Ascending aorta (tissue), 2 donors: Measurements from ENCODE around the gene TMEM135. TPM values are rescaled to one million over a fixed set of nuclear protein-coding genes. Genes with fewer than 3 reads are reported as not detected.
A peak's percentile ranks its signal among the peaks of the same experiment; 100 is the strongest.

Experiments used
- DNase-seq, 2 donors: peaks; one replicate each; pipeline ENCODE4 v3.0.0-alpha.2; 2019; ENCODE audit warnings: low spot score in 2 of 2
- H3K27ac ChIP-seq, 2 donors: fragments of 200-600 bp; sonication (generic); one replicate each; pipeline ENCODE4 v1.5.1; 2016 to 2017; ENCODE audit warnings: mild to moderate bottlenecking in 1 of 2
- H3K27me3 ChIP-seq: fragments of 200-600 bp; sonication (generic); one replicate; pipeline ENCODE4 v1.5.1; 2017
- H3K36me3 ChIP-seq, 2 donors: fragments of 200-600 bp; sonication (generic); one replicate each; pipeline ENCODE4 v1.5.1; 2016
- H3K4me1 ChIP-seq, 2 donors: fragments of 200-600 bp; sonication (generic); one replicate each; pipeline ENCODE4 v1.5.1; 2016 to 2017; ENCODE audit warnings: mild to moderate bottlenecking in 1 of 2
- H3K4me3 ChIP-seq, 2 donors: fragments of 200-600 bp; sonication (generic); one replicate each; pipeline ENCODE4 v1.5.1; 2016 to 2017; ENCODE audit warnings: mild to moderate bottlenecking in 1 of 2
- H3K9me3 ChIP-seq, 2 donors: fragments of 200-600 bp; sonication (generic); one replicate each; pipeline ENCODE4 v1.5.1; 2016
- CTCF ChIP-seq, 3 experiments: fragments of 200-600 bp in 2 of 3; fragments of 450-650 bp in 1 of 3; sonication (generic) in 2 of 3; IDR thresholded peaks; one replicate each; pipeline ENCODE4 v1.5.1; 2016 to 2019; ENCODE audit warnings: antibody characterized with exemption in 3 of 3, mild to moderate bottlenecking in 1 of 3, moderate library complexity in 1 of 3
- intact Hi-C: fragments of 100-400 bp; cut with DNase I; formaldehyde crosslinking; loops from one replicate; pipeline ENCODE4 v1.15.1; 2023
- total RNA-seq: library from RNA; depleted of rRNA; stranded (reverse); fragments of >200 nt; gene quantifications from one replicate; pipeline ENCODE4 v1.1.0, GENCODE V29; 2016

Gene TMEM135
- total RNA-seq, 1 donor from 2014 or later, result 18.4 TPM

DNA sequence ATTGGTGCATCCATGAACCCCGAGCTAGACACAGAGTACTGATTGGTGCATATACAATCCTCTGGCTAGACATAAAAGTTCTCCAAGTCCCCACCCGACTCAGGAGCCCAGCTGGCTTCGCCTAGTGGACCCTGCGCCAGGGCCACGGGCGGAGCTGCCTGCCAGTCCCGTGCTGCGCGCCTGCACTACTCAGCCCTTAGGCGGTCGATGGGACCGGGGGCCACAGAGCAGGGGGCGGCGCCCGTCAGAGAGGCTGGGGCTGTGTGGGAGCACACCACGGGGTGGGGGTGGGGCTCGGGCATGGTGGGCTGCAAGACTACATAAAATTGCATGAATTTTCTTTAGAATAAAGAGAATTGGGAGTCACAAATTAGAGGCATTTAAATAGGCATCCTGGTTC is 248.6 kb downstream of the TMEM135 start:
- no peak for DNase-seq
- Histone ChIP-seq H3K9me3 (no peaks in the 10 kb centered on the region), H3K4me1 (peaks cover 0 to 3% of the 10 kb centered on the region in 2 donors), H3K36me3 (no peaks in the 10 kb centered on the region), H3K4me3 (no peak overlapping the region), H3K27ac (no peak overlapping the region), H3K27me3 (no peaks in the 10 kb centered on the region)
- no peak for TF ChIP-seq CTCF (IDR thresholded peaks at IDR 0.05)
- intact Hi-C loops, result no loop called here

DNA sequence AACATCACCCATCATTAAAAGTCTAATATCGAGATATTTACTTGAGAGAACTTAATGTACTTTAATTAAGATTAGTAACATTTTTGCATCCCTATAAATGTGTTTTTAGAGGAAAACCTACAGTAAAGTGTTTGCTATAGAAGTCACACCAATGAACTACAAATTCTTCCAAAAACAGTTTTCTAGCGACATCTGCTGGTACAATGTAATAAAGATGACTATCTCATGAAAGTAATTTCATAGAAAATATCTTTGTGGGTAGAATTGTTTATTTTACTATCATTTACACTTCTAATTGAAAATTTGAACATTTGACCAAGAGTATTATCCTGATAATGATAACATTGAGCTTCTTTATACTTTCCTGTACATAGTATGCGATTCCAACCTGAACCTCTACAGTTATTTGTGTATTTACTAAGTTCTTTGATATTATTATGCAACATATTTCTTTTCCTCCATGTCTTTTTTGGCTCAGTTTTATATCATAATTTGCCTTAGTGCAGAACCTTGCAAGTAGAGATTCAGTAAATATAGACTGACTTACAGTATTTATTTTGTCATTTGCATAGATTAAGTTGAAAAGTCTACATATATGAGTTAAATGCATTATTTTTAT is 252.7 kb downstream of the TMEM135 start:
- intact Hi-C loops, result loop anchor here (1.0 to 2.0 kb wide), 2 partner anchors 352 to 420 kb away; no protein-coding TSS in a partner anchor
- DNase-seq, result no peak
- TF ChIP-seq CTCF (IDR thresholded peaks at IDR 0.05), result peak; percentile 52 to 71 (median 52)

GRCh38 chr11:87292598-87292997 is 254.9 kb downstream of the TMEM135 start:
- no peak overlapping the region for H3K4me3 ChIP-seq
- no peaks in the 10 kb centered on the region for H3K27me3 ChIP-seq
- TF ChIP-seq CTCF (IDR thresholded peaks at IDR 0.05), result no peak
- H3K9me3 ChIP-seq, result no peaks in the 10 kb centered on the region
- DNase-seq, result no peak
- peaks cover 0 to 2% of the 10 kb centered on the region in 2 donors for H3K4me1 ChIP-seq
- H3K27ac ChIP-seq, result no peak overlapping the region
- H3K36me3 ChIP-seq, result no peaks in the 10 kb centered on the region
- intact Hi-C loops, result no loop called here

More for the DNA sequence above, 252.7 kb downstream of the TMEM135 start:
- Histone ChIP-seq H3K27me3 (no peaks in the 10 kb centered on the region), H3K9me3 (no peaks in the 10 kb centered on the region), H3K4me3 (no peak overlapping the region), H3K36me3 (no peaks in the 10 kb centered on the region), H3K27ac (no peak overlapping the region), H3K4me1 (peaks cover 0 to 2% of the 10 kb centered on the region in 2 donors)

GRCh38 chr11:87295237-87295636 is 257.5 kb downstream of the TMEM135 start:
- H3K36me3 ChIP-seq, result no peaks in the 10 kb centered on the region
- H3K27me3 ChIP-seq, result no peaks in the 10 kb centered on the region
- intact Hi-C loops, result no loop called here
- no peak overlapping the region for H3K4me3 ChIP-seq
- TF ChIP-seq CTCF (IDR thresholded peaks at IDR 0.05), result no peak
- no peaks in the 10 kb centered on the region for H3K9me3 ChIP-seq
- DNase-seq, result no peak
- no peak overlapping the region for H3K27ac ChIP-seq
- peaks cover 0 to 2% of the 10 kb centered on the region in 2 donors for H3K4me1 ChIP-seq

GRCh38 chr11:87296627-87297026 is 258.9 kb downstream of the TMEM135 start:
- no peaks in the 10 kb centered on the region for H3K27me3 ChIP-seq

More at GRCh38 chr11:87296627-87297026, 258.9 kb downstream of the TMEM135 start:
- no peaks in the 10 kb centered on the region for H3K36me3 ChIP-seq
- intact Hi-C loops, result no loop called here
- H3K4me1 ChIP-seq, result peaks cover 0 to 2% of the 10 kb centered on the region in 2 donors
- no peak for DNase-seq
- no peak overlapping the region for H3K27ac ChIP-seq
- TF ChIP-seq CTCF (IDR thresholded peaks at IDR 0.05), result no peak
- no peak overlapping the region for H3K4me3 ChIP-seq
- H3K9me3 ChIP-seq, result no peaks in the 10 kb centered on the region
